Measurements from ENCODE around the gene SLC27A1. TPM values are rescaled to one million over a fixed set of nuclear protein-coding genes. Genes with fewer than 3 reads are reported as not detected.
"Not testable (repeated sequence)": the region's sequence is repeated elsewhere in the genome, so short reads cannot be mapped to it uniquely, and the experiment has no call there.

SLC27A1 gene
- total RNA-seq, 1 donor from 2014 or later = 9.5 TPM

- Histone ChIP-seq H3K27me3 (ENCODE audit: insufficient read depth, low read length) (no peaks in the 10 kb centered on the region), H3K36me3 (ENCODE audit: insufficient read depth, low read length) (no peaks in the 10 kb centered on the region), H3K79me2 (ENCODE audit: insufficient read depth, low read length) (peaks cover 16% of the 10 kb centered on the region), H2AFZ (ENCODE audit: low read depth, low read length) (peak overlapping the region; percentile 89), H3K9ac (ENCODE audit: low read length) (peak overlapping the region; percentile 65), H3K4me3 (ENCODE audit: insufficient read depth, low read depth, low read length) (peak overlapping the region; percentile 58), H3K27ac (ENCODE audit: low read depth, low read length) (peak overlapping the region; percentile 47), H3K9me3 (ENCODE audit: insufficient read depth, low read depth, low read length) (no peaks in the 10 kb centered on the region), H4K20me1 (ENCODE audit: insufficient read depth, low read length) (peaks cover 10% of the 10 kb centered on the region), H3K4me1 (ENCODE audit: insufficient read depth, low read length) (peaks cover 21% of the 10 kb centered on the region), H3K4me2 (ENCODE audit: low read length) (peak overlapping the region; percentile 86)
- Mint-ChIP-seq H3K36me3 (ENCODE audit: low read depth, unreplicated experiment) (peaks cover 4% of the 10 kb centered on the region), H3K27ac (ENCODE audit: unreplicated experiment) (peak overlapping the region; percentile 88), H3K4me3 (ENCODE audit: unreplicated experiment) (peak overlapping the region; percentile 90), H3K9me3 (ENCODE audit: unreplicated experiment) (no peaks in the 10 kb centered on the region), H3K27me3 (ENCODE audit: low read depth, unreplicated experiment) (no peaks in the 10 kb centered on the region), H3K4me1 (ENCODE audit: low read depth, unreplicated experiment) (peaks cover 9% of the 10 kb centered on the region)
- DNase-seq (ENCODE audit: low read depth) = peak; percentile 88
- no peak for TF ChIP-seq CTCF (IDR thresholded peaks at IDR 0.05; ENCODE audit: insufficient read depth, low read depth, low read length)
- TF ChIP-seq EZH2 (IDR thresholded peaks at IDR 0.05; ENCODE audit: insufficient read depth, low read length) = no peak
- FAIRE-seq = no peak
Observed at GRCh38 chr19:17469481-17470067, 750 bp upstream of the SLC27A1 start.

- peaks cover 10% of the 10 kb centered on the region for H4K20me1 ChIP-seq (ENCODE audit: insufficient read depth, low read length)
- Mint-ChIP-seq H3K27ac (ENCODE audit: unreplicated experiment) (no peak overlapping the region), H3K4me1 (ENCODE audit: low read depth, unreplicated experiment) (peaks cover 14% of the 10 kb centered on the region), H3K36me3 (ENCODE audit: low read depth, unreplicated experiment) (peaks cover 8% of the 10 kb centered on the region), H3K4me3 (ENCODE audit: unreplicated experiment) (peak overlapping the region; percentile 90), H3K9me3 (ENCODE audit: unreplicated experiment) (no peaks in the 10 kb centered on the region), H3K27me3 (ENCODE audit: low read depth, unreplicated experiment) (no peaks in the 10 kb centered on the region)
- H2AFZ ChIP-seq (ENCODE audit: low read depth, low read length) = no peak overlapping the region
- no peak overlapping the region for H3K27ac ChIP-seq (ENCODE audit: low read depth, low read length)
- H3K9me3 ChIP-seq (ENCODE audit: insufficient read depth, low read depth, low read length) = no peaks in the 10 kb centered on the region
- peak overlapping the region; percentile 80 for H3K9ac ChIP-seq (ENCODE audit: low read length)
- no peak for DNase-seq (ENCODE audit: low read depth)
- peaks cover 30% of the 10 kb centered on the region for H3K4me1 ChIP-seq (ENCODE audit: insufficient read depth, low read length)
- H3K4me3 ChIP-seq (ENCODE audit: insufficient read depth, low read depth, low read length) = peak overlapping the region; percentile 71
- H3K27me3 ChIP-seq (ENCODE audit: insufficient read depth, low read length) = no peaks in the 10 kb centered on the region
- no peak for TF ChIP-seq EZH2 (IDR thresholded peaks at IDR 0.05; ENCODE audit: insufficient read depth, low read length)
- FAIRE-seq = no peak
- H3K79me2 ChIP-seq (ENCODE audit: insufficient read depth, low read length) = peaks cover 22% of the 10 kb centered on the region
- no peaks in the 10 kb centered on the region for H3K36me3 ChIP-seq (ENCODE audit: insufficient read depth, low read length)
- peak overlapping the region; percentile 86 for H3K4me2 ChIP-seq (ENCODE audit: low read length)
Observed at GRCh38 chr19:17471410-17472125, 1.2 kb downstream of the SLC27A1 start.

- H4K20me1 ChIP-seq (ENCODE audit: insufficient read depth, low read length) = peaks cover 10% of the 10 kb centered on the region
- no peak overlapping the region for H3K27ac ChIP-seq (ENCODE audit: low read depth, low read length)
- Mint-ChIP-seq H3K4me1 (ENCODE audit: low read depth, unreplicated experiment) (peaks cover 16% of the 10 kb centered on the region), H3K36me3 (ENCODE audit: low read depth, unreplicated experiment) (peaks cover 10% of the 10 kb centered on the region), H3K27me3 (ENCODE audit: low read depth, unreplicated experiment) (no peaks in the 10 kb centered on the region), H3K4me3 (ENCODE audit: unreplicated experiment) (peak overlapping the region; percentile 75), H3K27ac (ENCODE audit: unreplicated experiment) (peak overlapping the region; percentile 69), H3K9me3 (ENCODE audit: unreplicated experiment) (no peaks in the 10 kb centered on the region)
- peaks cover 34% of the 10 kb centered on the region for H3K4me1 ChIP-seq (ENCODE audit: insufficient read depth, low read length)
- H3K9ac ChIP-seq (ENCODE audit: low read length) = no peak overlapping the region
- DNase-seq (ENCODE audit: low read depth) = peak; percentile 83
- no peaks in the 10 kb centered on the region for H3K36me3 ChIP-seq (ENCODE audit: insufficient read depth, low read length)
- no peak overlapping the region for H2AFZ ChIP-seq (ENCODE audit: low read depth, low read length)
- no peak for TF ChIP-seq EZH2 (IDR thresholded peaks at IDR 0.05; ENCODE audit: insufficient read depth, low read length)
- TF ChIP-seq CTCF (IDR thresholded peaks at IDR 0.05; ENCODE audit: insufficient read depth, low read depth, low read length) = no peak
- H3K27me3 ChIP-seq (ENCODE audit: insufficient read depth, low read length) = no peaks in the 10 kb centered on the region
- no peaks in the 10 kb centered on the region for H3K9me3 ChIP-seq (ENCODE audit: insufficient read depth, low read depth, low read length)
- H3K4me3 ChIP-seq (ENCODE audit: insufficient read depth, low read depth, low read length) = no peak overlapping the region
- peak overlapping the region; percentile 7 for H3K4me2 ChIP-seq (ENCODE audit: low read length)
- FAIRE-seq = peak; percentile 49
- peaks cover 24% of the 10 kb centered on the region for H3K79me2 ChIP-seq (ENCODE audit: insufficient read depth, low read length)
Observed at GRCh38 chr19:17473041-17473440, 2.7 kb downstream of the SLC27A1 start.

- peak overlapping the region; percentile 48 for H3K9ac ChIP-seq (ENCODE audit: low read length)
- DNase-seq (ENCODE audit: low read depth); H3K4me3 ChIP-seq (ENCODE audit: insufficient read depth, low read depth, low read length); FAIRE-seq; H3K9me3 ChIP-seq (ENCODE audit: insufficient read depth, low read depth, low read length); H3K36me3 Mint-ChIP-seq (ENCODE audit: low read depth, unreplicated experiment); H3K4me3 Mint-ChIP-seq (ENCODE audit: unreplicated experiment); H4K20me1 ChIP-seq (ENCODE audit: insufficient read depth, low read length); H3K36me3 ChIP-seq (ENCODE audit: insufficient read depth, low read length); H3K27me3 Mint-ChIP-seq (ENCODE audit: low read depth, unreplicated experiment); H3K9me3 Mint-ChIP-seq (ENCODE audit: unreplicated experiment); H3K27me3 ChIP-seq (ENCODE audit: insufficient read depth, low read length); H3K27ac Mint-ChIP-seq (ENCODE audit: unreplicated experiment); H2AFZ ChIP-seq (ENCODE audit: low read depth, low read length); H3K27ac ChIP-seq (ENCODE audit: low read depth, low read length): not testable (repeated sequence)
- H3K79me2 ChIP-seq (ENCODE audit: insufficient read depth, low read length) = peaks cover 24% of the 10 kb centered on the region
- peaks cover 22% of the 10 kb centered on the region for H3K4me1 Mint-ChIP-seq (ENCODE audit: low read depth, unreplicated experiment)
- peaks cover 35% of the 10 kb centered on the region for H3K4me1 ChIP-seq (ENCODE audit: insufficient read depth, low read length)
- H3K4me2 ChIP-seq (ENCODE audit: low read length) = peak overlapping the region; percentile 68
Observed at GRCh38 chr19:17475011-17475540, 4.8 kb downstream of the SLC27A1 start.
